ENCODE measurements around the gene CIB4. TPM values are rescaled to one million over a fixed set of nuclear protein-coding genes. Genes with fewer than 3 reads are reported as not detected.

CIB4 gene
- total RNA-seq, 1 donor from 2014 or later: not detected

DNA sequence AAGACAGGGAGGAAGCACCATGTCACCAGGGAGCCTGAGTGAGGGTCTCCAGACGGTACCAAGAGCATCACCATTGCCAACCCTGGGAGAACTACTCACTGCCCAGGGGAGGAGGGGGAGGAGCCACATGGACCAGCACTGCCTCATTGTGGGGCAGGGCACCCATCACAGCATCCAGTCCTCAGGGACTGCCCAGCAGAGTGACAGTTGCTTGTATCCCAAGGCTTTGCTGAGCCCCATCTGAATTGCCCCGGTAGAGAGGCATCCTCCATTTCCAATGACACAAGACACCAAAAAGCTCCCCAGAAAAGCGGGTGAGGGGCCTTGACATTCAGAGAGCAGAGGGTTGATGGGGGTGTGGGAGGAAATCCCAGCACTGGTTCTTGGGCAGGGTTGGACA, 6.8 kb upstream of the CIB4 start:
- H3K4me3 Mint-ChIP-seq: no peak overlapping the region
- no peak for DNase-seq (ENCODE audit: low spot score)

DNA sequence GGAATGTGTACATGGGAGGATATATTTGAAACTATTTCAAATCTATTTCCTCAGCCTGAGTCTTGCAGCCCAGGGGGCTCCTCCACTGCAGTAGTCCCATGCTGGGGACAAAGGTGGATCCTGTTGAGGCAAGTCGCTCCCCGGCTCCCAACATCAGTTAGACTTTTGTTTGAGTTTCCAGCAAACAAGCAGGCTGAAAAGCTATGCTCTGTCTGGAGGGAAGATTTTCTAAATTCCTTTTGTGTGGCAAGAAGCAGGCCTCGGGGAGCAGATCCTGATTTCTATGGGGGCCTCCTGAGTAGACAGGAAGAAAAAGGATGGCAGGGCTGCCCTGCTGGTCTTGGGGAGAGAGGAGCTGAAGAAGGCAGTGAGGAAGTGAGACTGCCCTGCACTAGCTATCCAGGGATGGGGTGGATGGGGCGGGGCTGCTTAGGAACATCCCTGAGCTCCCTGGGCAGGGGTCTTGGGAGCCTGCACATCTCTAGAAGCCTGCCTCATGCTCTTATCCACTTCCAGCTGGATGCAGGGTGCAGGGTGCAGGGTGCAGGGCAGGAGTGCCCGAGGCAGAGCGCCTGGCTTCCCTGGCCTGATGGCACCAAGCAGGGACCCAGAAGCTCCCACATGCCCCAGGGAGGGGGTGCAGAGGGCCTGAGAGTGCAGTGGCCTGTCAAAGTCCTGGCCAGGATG, 6.0 kb upstream of the CIB4 start:
- Mint-ChIP-seq H3K4me3 (no peak overlapping the region), H3K27ac (no peak overlapping the region), H3K36me3 (ENCODE audit: low read depth) (no peaks in the 10 kb centered on the region), H3K9me3 (no peaks in the 10 kb centered on the region), H3K4me1 (ENCODE audit: low read depth) (no peaks in the 10 kb centered on the region), H3K27me3 (ENCODE audit: insufficient read depth) (peaks cover 17% of the 10 kb centered on the region)
- DNase-seq (ENCODE audit: low spot score): no peak
- intact Hi-C loops (cut with micrococcal nuclease): no loop called here

More for the DNA sequence above, 6.8 kb upstream of the CIB4 start:
- Mint-ChIP-seq H3K36me3 (ENCODE audit: low read depth) (no peaks in the 10 kb centered on the region), H3K27me3 (ENCODE audit: insufficient read depth) (peaks cover 16% of the 10 kb centered on the region), H3K9me3 (no peaks in the 10 kb centered on the region), H3K4me1 (ENCODE audit: low read depth) (no peaks in the 10 kb centered on the region), H3K27ac (no peak overlapping the region)
- intact Hi-C loops (cut with micrococcal nuclease): no loop called here

DNA sequence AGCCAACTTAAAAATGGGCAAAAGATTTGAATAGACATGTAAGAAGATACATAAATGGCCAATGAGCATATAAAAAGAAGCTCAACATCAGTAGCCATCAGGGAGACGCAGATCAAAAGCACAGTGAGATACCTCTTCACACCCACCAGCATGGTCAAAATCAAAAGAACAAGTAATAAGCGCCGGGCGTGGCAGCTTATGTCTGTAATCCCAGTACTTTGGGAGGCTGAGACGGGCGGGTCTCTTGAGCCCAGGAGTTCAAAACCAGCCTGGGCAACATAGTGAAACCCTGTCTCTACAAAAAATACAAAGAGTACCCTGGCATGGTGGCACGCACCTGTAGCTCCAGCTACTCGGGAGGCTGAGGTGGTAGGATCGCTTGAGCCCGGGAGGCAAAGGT, 4.6 kb upstream of the CIB4 start:
- Mint-ChIP-seq H3K9me3 (no peaks in the 10 kb centered on the region), H3K27me3 (ENCODE audit: insufficient read depth) (peaks cover 15% of the 10 kb centered on the region), H3K4me1 (ENCODE audit: low read depth) (no peaks in the 10 kb centered on the region), H3K27ac (no peak overlapping the region), H3K4me3 (no peak overlapping the region), H3K36me3 (ENCODE audit: low read depth) (no peaks in the 10 kb centered on the region)
- intact Hi-C loops (cut with micrococcal nuclease): no loop called here
- no peak for DNase-seq (ENCODE audit: low spot score)

DNA sequence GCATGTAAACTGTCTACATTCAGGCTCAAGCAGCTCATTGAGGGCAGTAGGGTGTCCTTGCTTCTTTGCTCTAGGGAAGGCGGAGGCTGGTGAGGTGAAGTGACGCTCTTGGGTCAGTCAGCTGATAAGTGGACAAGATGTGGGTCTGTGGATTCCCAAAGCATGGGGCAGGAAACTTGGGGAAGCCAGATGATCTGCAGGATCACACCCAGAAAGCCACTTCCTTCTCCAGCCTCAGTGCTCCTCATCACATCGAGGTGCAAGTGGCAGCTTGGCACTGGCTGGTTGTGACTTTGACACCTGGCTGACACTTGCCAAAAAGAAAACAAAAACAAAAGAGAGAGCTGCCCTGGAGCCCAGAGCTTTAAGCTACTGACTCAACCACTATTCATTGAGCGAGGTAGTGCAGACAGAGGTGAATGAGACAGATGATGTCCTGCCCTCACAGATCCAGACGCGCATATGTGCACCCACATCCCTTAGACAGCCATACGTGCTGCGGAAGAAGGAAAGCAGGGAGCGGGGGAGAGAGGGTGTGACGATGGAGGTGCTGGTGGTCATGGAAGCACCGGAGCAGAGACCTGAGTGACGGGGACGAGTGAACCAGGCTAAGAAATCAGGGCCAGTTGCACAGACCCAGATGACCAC, 3.1 kb upstream of the CIB4 start:
- Mint-ChIP-seq H3K4me3 (no peak overlapping the region), H3K9me3 (no peaks in the 10 kb centered on the region), H3K4me1 (ENCODE audit: low read depth) (peaks cover 4% of the 10 kb centered on the region), H3K27ac (no peak overlapping the region), H3K27me3 (ENCODE audit: insufficient read depth) (peaks cover 20% of the 10 kb centered on the region), H3K36me3 (ENCODE audit: low read depth) (no peaks in the 10 kb centered on the region)
- intact Hi-C loops (cut with micrococcal nuclease): no loop called here
- no peak for DNase-seq (ENCODE audit: low spot score)

DNA sequence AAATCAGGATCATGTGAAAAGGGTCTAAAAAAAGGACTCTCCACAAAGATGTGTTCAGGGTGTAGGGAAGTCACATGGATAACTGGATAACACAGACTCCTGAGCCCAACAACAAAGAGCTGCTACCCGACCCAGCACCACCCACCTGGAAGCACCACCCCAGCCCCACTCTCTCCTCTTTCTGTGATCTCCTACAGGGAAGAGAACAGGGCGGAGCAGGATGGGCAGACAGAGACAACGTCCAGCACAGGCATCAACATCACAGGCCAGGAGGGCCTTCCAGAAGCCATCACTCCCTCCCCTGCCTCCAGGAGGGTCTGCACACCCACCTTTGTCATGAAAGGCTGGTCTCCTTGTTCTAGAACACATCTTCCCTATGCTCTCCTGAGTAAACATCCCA, 1.3 kb upstream of the CIB4 start:
- Mint-ChIP-seq H3K4me3 (no peak overlapping the region), H3K4me1 (ENCODE audit: low read depth) (peaks cover 4% of the 10 kb centered on the region), H3K27me3 (ENCODE audit: insufficient read depth) (peaks cover 20% of the 10 kb centered on the region), H3K27ac (no peak overlapping the region), H3K9me3 (no peaks in the 10 kb centered on the region), H3K36me3 (ENCODE audit: low read depth) (no peaks in the 10 kb centered on the region)
- no peak for DNase-seq (ENCODE audit: low spot score)
- intact Hi-C loops (cut with micrococcal nuclease): no loop called here

DNA sequence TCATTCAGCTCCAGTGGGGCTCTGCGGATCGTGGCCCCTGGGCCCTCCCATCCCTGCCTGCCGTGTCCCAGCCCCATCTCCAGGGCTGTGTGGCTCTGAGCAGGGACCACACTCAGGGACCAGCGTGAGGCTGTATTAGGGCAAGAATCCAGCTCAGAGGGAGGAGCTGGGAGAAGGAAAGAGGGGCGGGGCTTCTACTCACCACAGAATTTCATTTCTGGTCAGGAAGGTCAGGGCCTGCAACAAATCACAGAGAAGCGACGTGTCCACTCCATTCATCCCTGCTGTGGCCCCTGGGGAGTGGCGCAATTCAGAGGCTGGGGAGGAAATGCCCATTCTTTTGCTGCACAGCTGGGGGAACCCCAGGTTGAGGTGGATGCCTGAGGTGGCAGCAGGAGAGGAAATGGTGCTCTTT, 828 bp downstream of the CIB4 start:
- intact Hi-C loops (cut with micrococcal nuclease): no loop called here
- Mint-ChIP-seq H3K4me3 (no peak overlapping the region), H3K27ac (no peak overlapping the region), H3K36me3 (ENCODE audit: low read depth) (no peaks in the 10 kb centered on the region), H3K4me1 (ENCODE audit: low read depth) (peaks cover 4% of the 10 kb centered on the region), H3K27me3 (ENCODE audit: insufficient read depth) (peaks cover 11% of the 10 kb centered on the region), H3K9me3 (no peaks in the 10 kb centered on the region)
- DNase-seq (ENCODE audit: low spot score): no peak

DNA sequence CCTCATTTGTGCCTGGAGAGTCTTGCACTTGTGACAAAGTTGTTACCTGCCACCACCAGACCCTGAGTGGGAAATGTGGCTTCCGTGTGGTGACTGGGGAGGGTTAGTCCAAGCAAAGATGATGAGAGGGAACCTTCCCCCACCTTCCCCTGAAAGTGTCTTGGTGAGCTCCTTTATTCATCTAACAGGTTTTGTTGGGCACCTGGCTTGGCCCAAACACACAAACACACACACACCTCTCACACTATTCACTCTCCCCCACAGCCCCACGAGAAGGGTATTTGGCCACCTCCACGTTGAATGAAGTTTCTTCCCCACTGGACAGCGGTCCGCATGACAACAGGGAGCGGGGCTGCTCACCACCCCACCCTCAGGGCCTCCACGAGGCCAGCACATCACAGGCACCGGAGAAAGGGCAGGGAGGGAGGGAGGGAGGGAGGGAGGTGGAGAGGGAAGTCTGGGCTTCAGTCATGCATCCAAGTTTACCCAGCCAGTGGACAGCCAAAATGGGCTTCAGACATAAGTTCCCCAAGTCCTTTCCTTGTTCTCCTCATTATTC, 1.4 kb downstream of the CIB4 start:
- peaks cover 4% of the 10 kb centered on the region for H3K4me1 Mint-ChIP-seq (ENCODE audit: low read depth)
- H3K9me3 Mint-ChIP-seq: no peaks in the 10 kb centered on the region
- no peaks in the 10 kb centered on the region for H3K36me3 Mint-ChIP-seq (ENCODE audit: low read depth)
- H3K4me3 Mint-ChIP-seq: no peak overlapping the region
- DNase-seq (ENCODE audit: low spot score): no peak
- H3K27ac Mint-ChIP-seq: no peak overlapping the region
- intact Hi-C loops (cut with micrococcal nuclease): no loop called here
- H3K27me3 Mint-ChIP-seq (ENCODE audit: insufficient read depth): peaks cover 11% of the 10 kb centered on the region

DNA sequence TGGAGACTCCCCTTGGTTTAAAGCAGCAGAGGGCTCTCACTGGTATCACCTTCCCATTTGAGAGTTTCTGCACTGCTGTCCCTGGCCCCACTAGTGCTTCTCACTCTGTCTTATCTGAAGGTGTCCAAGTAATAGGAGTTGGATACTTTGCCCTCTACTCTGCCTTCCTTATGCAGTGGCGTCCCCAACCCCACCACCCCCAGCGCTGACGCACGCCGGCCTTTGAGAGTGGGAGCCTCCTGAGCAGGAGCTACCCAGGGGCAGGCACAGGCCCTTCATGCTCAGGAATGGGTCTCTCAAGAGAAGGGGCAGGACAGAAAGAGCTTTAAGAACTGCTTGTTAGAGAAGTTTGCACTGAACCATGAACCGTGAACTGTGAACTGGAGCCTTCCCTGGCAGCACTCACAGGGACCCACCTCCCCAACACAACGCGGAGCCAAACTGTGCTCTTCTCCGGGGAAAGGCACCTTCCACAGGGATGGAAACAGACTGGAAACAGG, 3.3 kb downstream of the CIB4 start:
- Mint-ChIP-seq H3K9me3 (no peaks in the 10 kb centered on the region), H3K36me3 (ENCODE audit: low read depth) (no peaks in the 10 kb centered on the region), H3K4me1 (ENCODE audit: low read depth) (peaks cover 4% of the 10 kb centered on the region), H3K27me3 (ENCODE audit: insufficient read depth) (peaks cover 5% of the 10 kb centered on the region), H3K27ac (no peak overlapping the region), H3K4me3 (no peak overlapping the region)
- no peak for DNase-seq (ENCODE audit: low spot score)
- intact Hi-C loops (cut with micrococcal nuclease): no loop called here

DNA sequence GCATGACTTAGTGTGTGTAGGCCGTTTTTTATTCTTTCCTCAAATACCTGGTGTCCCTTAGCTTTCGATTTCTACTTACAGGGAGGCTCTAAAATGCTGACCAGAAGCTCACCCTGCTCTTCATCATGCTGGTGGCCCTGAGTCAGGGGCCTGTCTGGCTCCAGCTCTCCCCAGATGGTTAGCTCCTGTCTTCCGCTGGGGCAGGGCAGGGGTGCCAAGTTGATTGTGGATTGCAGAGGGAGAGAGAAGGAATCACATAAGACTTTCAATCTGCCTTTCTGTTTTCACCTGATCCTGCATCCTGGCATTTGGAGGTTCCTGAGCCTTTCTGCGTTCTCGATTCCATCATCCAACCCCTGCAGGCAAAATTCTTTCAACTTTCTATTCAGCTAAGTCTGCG, 4.2 kb downstream of the CIB4 start:
- Mint-ChIP-seq H3K4me3 (no peak overlapping the region), H3K36me3 (ENCODE audit: low read depth) (no peaks in the 10 kb centered on the region), H3K27ac (no peak overlapping the region), H3K4me1 (ENCODE audit: low read depth) (peaks cover 4% of the 10 kb centered on the region), H3K27me3 (ENCODE audit: insufficient read depth) (peaks cover 5% of the 10 kb centered on the region), H3K9me3 (no peaks in the 10 kb centered on the region)
- no peak for DNase-seq (ENCODE audit: low spot score)
- intact Hi-C loops (cut with micrococcal nuclease): no loop called here

DNA sequence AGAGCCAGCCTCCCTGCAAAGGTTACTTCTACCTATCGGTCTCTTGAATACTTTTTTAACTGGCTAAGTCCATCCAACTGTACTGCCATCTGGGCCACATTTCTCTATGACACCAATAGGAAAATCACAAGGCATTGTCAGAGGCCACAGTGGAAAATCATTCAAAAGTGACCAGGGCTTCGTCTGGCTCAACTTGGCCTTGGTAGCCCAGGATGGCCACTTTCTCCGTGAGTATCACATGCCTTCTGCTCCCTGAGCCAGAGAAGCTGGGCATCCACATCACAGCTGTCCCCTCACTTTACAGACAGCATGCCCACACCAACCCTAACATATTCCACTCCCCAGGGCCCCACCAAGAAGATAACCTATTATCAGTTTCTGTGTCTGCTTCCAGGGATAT, 5.8 kb downstream of the CIB4 start:
- no peak overlapping the region for H3K27ac Mint-ChIP-seq
- no peak overlapping the region for H3K4me3 Mint-ChIP-seq
- intact Hi-C loops (cut with micrococcal nuclease): no loop called here
- H3K36me3 Mint-ChIP-seq (ENCODE audit: low read depth): no peaks in the 10 kb centered on the region
- DNase-seq (ENCODE audit: low spot score): no peak
- peaks cover 1% of the 10 kb centered on the region for H3K4me1 Mint-ChIP-seq (ENCODE audit: low read depth)
- peaks cover 5% of the 10 kb centered on the region for H3K27me3 Mint-ChIP-seq (ENCODE audit: insufficient read depth)
- no peaks in the 10 kb centered on the region for H3K9me3 Mint-ChIP-seq

DNA sequence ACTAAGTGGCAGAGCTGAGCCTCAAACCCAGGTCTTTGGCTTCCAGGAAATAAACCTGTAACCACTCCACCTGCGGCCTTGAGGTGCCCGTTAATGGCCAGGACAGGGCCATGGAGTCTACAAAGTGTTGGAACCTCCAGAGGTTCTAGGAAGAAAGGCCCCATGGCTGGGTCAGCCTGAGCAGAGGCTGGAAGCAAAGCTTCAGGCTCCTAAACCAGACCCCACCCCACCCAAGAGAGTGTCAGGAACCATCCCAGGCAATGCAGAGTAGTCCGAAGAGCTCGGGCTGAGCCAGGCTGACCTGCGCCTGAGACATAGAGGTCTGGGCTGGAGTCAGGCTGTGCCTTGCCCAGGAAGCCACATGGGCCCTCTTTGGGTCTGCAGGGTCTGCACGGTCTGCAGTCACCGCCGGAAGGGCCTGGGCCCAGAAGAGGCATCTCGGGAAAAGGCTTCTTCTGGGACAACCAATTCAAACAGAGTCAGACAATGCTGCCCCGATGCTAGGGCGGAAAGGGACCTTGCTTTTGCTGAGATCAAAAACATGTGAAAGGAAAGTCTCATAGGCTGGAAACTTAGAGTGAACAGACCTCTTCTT, 6.4 kb downstream of the CIB4 start:
- Mint-ChIP-seq H3K9me3 (no peaks in the 10 kb centered on the region), H3K36me3 (ENCODE audit: low read depth) (no peaks in the 10 kb centered on the region), H3K4me3 (no peak overlapping the region), H3K27ac (no peak overlapping the region), H3K27me3 (ENCODE audit: insufficient read depth) (peaks cover 3% of the 10 kb centered on the region), H3K4me1 (ENCODE audit: low read depth) (no peaks in the 10 kb centered on the region)
- intact Hi-C loops (cut with micrococcal nuclease): no loop called here
- DNase-seq (ENCODE audit: low spot score): no peak

DNA sequence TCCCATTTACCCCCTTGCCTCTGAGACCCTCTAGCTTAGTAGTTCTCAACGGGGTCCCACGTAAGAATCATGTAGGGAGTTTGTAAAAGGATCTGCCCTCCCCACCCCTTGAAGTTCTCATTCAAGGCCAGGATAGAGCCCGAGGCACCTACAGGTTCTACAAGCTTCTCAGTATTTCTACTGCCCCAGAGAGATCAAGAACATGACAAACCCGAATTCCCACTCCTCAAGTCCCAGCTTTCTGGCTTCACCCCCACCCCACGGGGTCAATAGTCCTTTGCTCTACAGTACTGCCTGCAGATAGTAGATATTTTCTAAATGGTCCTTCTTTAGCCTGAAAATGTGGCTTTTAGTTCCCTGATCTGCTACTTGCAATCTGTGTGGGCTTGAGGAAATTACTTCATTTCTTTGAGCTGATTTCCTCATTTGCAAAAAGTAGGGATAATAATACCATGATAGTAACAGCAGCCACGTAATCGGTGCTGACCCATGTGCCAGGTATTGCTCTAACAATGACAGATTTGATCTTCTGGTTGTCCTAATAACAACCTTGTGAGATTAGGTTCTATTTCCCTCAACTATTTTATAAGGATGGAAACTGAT, 7.1 kb downstream of the CIB4 start:
- Mint-ChIP-seq H3K27me3 (ENCODE audit: insufficient read depth) (no peaks in the 10 kb centered on the region), H3K9me3 (no peaks in the 10 kb centered on the region), H3K4me3 (no peak overlapping the region), H3K27ac (no peak overlapping the region), H3K4me1 (ENCODE audit: low read depth) (no peaks in the 10 kb centered on the region), H3K36me3 (ENCODE audit: low read depth) (no peaks in the 10 kb centered on the region)
- intact Hi-C loops (cut with micrococcal nuclease): no loop called here
- no peak for DNase-seq (ENCODE audit: low spot score)

All from activated T-helper 1 cell treated with anti-CD3 and anti-CD28 coated beads, Interleukin-12 subunit alpha, Interleukin-12 subunit beta, Interleukin-2, Interleukin-4 antibody, amounts not matched to agents 30 ng/mL and 10 ng/mL and 1 ng/mL, durations not matched to agents 14 hours and 24 hours and 36 hours (primary cell).